Activated CD8-positive, alpha-beta T cell treated with anti-CD3 and anti-CD28 coated beads for 36 hours (primary cell): Measurements from ENCODE around the gene DPF3. TPM values are rescaled to one million over a fixed set of nuclear protein-coding genes. Genes with fewer than 3 reads are reported as not detected.

Experiments
- ATAC-seq: fragments of 200-7000 bp; cut with Tn5 transposase; one replicate; pipeline ENCODE4 v1.10.0; 2021; ENCODE audit warnings: mild to moderate bottlenecking, moderate library complexity
- CTCF ChIA-PET: fragments of 350-600 bp; sonication (Branson Sonifier 250); formaldehyde crosslinking; loops from one replicate; lab custom pipeline; 2021; ENCODE audit warnings: antibody characterized with exemption; lab: Charles Lee
- POLR2A ChIA-PET: fragments of 350-600 bp; sonication (Branson Sonifier 250); formaldehyde crosslinking; loops from one replicate; lab custom pipeline; 2021; ENCODE audit warnings: antibody characterized with exemption; lab: Charles Lee
- DNase-seq: peaks from one replicate; pipeline ENCODE4 v3.0.0-alpha.2; 2020
- H3K27ac Mint-ChIP-seq: one replicate; pipeline ENCODE4 v1.8.0; 2021; ENCODE audit warnings: mild to moderate bottlenecking, mixed read lengths
- H3K27me3 Mint-ChIP-seq: one replicate; pipeline ENCODE4 v1.8.0; 2021; ENCODE audit warnings: mixed read lengths
- H3K36me3 Mint-ChIP-seq: one replicate; pipeline ENCODE4 v1.8.0; 2021; ENCODE audit warnings: low read depth, mixed read lengths
- H3K4me1 Mint-ChIP-seq: one replicate; pipeline ENCODE4 v1.8.0; 2021; ENCODE audit warnings: low read depth, mixed read lengths
- H3K4me3 Mint-ChIP-seq: one replicate; pipeline ENCODE4 v1.8.0; 2021; ENCODE audit warnings: mild to moderate bottlenecking, moderate library complexity, mixed read lengths
- H3K9me3 Mint-ChIP-seq: one replicate; pipeline ENCODE4 v1.8.0; 2021; ENCODE audit warnings: mixed read lengths
- intact Hi-C: fragments of 100-400 bp; cut with micrococcal nuclease; formaldehyde crosslinking; loops from one replicate; pipeline ENCODE4 v1.10.0; 2022
- total RNA-seq, 2 experiments: library from RNA; stranded (reverse); gene quantifications; one replicate each; pipeline ENCODE4 v1.2.3, GENCODE V29; 2021
- TF ChIP-seq, protein P1 (sequence below): fragments of 200-600 bp; IDR thresholded peaks from one replicate; pipeline ENCODE4 v1.8.0; 2022; ENCODE audit warnings: antibody characterized with exemption, mild to moderate bottlenecking

Gene DPF3
- total RNA-seq, 2 experiments from 2014 or later: 0.13 to 0.54 TPM

DNA sequence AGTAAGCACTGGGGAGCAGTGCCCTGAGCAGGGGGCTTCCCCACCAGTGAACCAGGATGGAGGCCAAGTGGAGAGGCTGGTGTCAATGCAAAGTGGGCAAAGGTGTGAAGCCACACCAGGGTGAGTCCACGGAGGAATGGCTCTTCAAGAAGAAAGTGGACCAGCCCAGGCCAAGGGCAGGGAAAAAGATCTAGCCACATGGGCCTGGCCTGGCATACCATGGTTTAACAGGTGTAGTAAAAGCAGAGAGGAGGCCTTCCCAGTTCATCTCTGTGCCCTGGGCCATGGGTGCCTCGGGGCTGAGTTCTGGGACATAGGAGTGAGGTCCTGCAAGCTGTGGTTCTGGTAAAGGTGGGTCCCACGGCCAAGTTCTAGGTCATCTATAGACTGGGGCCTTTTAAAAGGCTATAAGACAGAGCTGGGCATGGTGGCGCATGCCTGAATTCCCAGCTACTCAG lies 153.4 kb downstream of the DPF3 start:
- no peak overlapping the region for H3K27ac Mint-ChIP-seq
- ChIA-PET CTCF (no interaction called here), POLR2A (no interaction called here)
- TF ChIP-seq, protein P1, sequence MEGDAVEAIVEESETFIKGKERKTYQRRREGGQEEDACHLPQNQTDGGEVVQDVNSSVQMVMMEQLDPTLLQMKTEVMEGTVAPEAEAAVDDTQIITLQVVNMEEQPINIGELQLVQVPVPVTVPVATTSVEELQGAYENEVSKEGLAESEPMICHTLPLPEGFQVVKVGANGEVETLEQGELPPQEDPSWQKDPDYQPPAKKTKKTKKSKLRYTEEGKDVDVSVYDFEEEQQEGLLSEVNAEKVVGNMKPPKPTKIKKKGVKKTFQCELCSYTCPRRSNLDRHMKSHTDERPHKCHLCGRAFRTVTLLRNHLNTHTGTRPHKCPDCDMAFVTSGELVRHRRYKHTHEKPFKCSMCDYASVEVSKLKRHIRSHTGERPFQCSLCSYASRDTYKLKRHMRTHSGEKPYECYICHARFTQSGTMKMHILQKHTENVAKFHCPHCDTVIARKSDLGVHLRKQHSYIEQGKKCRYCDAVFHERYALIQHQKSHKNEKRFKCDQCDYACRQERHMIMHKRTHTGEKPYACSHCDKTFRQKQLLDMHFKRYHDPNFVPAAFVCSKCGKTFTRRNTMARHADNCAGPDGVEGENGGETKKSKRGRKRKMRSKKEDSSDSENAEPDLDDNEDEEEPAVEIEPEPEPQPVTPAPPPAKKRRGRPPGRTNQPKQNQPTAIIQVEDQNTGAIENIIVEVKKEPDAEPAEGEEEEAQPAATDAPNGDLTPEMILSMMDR: no peak
- H3K27me3 Mint-ChIP-seq: no peaks in the 10 kb centered on the region
- ATAC-seq (no peak), DNase-seq (no peak)
- no peaks in the 10 kb centered on the region for H3K9me3 Mint-ChIP-seq
- intact Hi-C loops: no loop called here
- no peaks in the 10 kb centered on the region for H3K36me3 Mint-ChIP-seq
- H3K4me1 Mint-ChIP-seq: no peaks in the 10 kb centered on the region
- H3K4me3 Mint-ChIP-seq: no peak overlapping the region

GRCh38 chr14:72739446-72740405 lies 154.2 kb downstream of the DPF3 start:
- ChIA-PET POLR2A (interaction anchor here (0.8 to 1.0 kb wide), 2 partner anchors 11 to 1539 kb away, joined by 3 read pairs; no protein-coding TSS in a partner anchor), CTCF (interaction anchor here (1.4 kb wide), 1 partner anchor 165 kb away, joined by 5 read pairs; no protein-coding TSS in a partner anchor)
- H3K9me3 Mint-ChIP-seq: no peaks in the 10 kb centered on the region
- TF ChIP-seq, protein P1: no peak
- no peak overlapping the region for H3K4me3 Mint-ChIP-seq
- H3K4me1 Mint-ChIP-seq: no peaks in the 10 kb centered on the region
- no peaks in the 10 kb centered on the region for H3K27me3 Mint-ChIP-seq
- no peak for DNase-seq
- no peaks in the 10 kb centered on the region for H3K36me3 Mint-ChIP-seq
- no peak overlapping the region for H3K27ac Mint-ChIP-seq
- no peak for ATAC-seq
- intact Hi-C loops: no loop called here

DNA sequence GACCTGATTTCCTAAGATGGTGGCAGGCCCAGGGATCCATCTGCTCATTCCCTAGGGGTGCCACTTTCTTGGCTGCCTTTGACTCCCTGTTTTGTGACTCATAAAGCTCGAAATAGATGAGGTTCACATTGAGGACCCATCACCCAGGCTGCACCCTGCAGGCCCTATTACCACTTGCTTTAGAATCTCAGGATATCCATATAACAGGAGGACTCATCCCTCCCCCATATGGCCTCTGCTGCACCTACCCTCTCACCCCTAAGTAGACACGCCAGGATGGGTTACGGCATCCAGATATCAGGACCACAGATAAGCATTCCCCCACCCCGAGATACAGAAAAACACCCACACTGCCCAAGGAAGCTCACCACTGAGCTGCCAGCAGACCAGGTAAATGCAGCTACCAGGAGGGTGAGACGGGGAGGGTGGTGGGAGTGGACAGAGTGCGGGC lies 155.7 kb downstream of the DPF3 start:
- CTCF ChIA-PET: interaction anchor here (0.6 kb wide), 1 partner anchor 831 kb away, joined by 3 read pairs; the partner anchor contains the start of gene ACOT2
- POLR2A ChIA-PET: no interaction called here

GRCh38 chr14:72737560-72737943 lies 156.3 kb downstream of the DPF3 start:
- Mint-ChIP-seq H3K4me1 (no peaks in the 10 kb centered on the region), H3K4me3 (no peak overlapping the region), H3K27ac (no peak overlapping the region), H3K36me3 (no peaks in the 10 kb centered on the region), H3K27me3 (no peaks in the 10 kb centered on the region), H3K9me3 (no peaks in the 10 kb centered on the region)
- TF ChIP-seq, protein P1: no peak
- no peak for DNase-seq
- CTCF ChIA-PET: interaction anchor here (0.6 to 1.5 kb wide), 4 partner anchors 124 to 832 kb away, joined by 3 to 4 read pairs (median 3); partner anchors contain the start of gene ACOT2
- no peak for ATAC-seq
- POLR2A ChIA-PET: no interaction called here
- intact Hi-C loops: no loop called here

More for the DNA sequence above, 155.7 kb downstream of the DPF3 start:
- no peaks in the 10 kb centered on the region for H3K36me3 Mint-ChIP-seq
- intact Hi-C loops: no loop called here
- H3K27me3 Mint-ChIP-seq: no peaks in the 10 kb centered on the region
- TF ChIP-seq, protein P1: no peak
- ATAC-seq (no peak), DNase-seq (no peak)
- H3K4me3 Mint-ChIP-seq: no peak overlapping the region
- H3K9me3 Mint-ChIP-seq: no peaks in the 10 kb centered on the region
- H3K27ac Mint-ChIP-seq: no peak overlapping the region
- H3K4me1 Mint-ChIP-seq: no peaks in the 10 kb centered on the region
